ENCODE measurements around the gene C2CD2L.
"Not testable (repeated sequence)": the region's sequence is repeated elsewhere in the genome, so short reads cannot be mapped to it uniquely, and the experiment has no call there.

The C2CD2L gene

GRCh38 chr11:119106564-119107537 is at the start of gene C2CD2L:
C2CD2L (plus strand) TSS chr11:119107344; CDS start chr11:119107742, 398 bp downstream.
- no peaks in the 10 kb centered on the region for H3K27me3 Mint-ChIP-seq
- DNase-seq (ENCODE audit: low spot score in 2 of 2) (peak; percentile 69 to 77), ATAC-seq (ENCODE audit: low read depth) (peak; percentile 89)
- peaks cover 6% of the 10 kb centered on the region for H3K36me3 Mint-ChIP-seq
- peak within 1 kb of the TSS; percentile 81 for H3K27ac Mint-ChIP-seq
- H3K9me3 Mint-ChIP-seq: no peaks in the 10 kb centered on the region
- H3K4me3 Mint-ChIP-seq: peak within 1 kb of the TSS; percentile 85
- H3K4me1 Mint-ChIP-seq: peaks cover 24% of the 10 kb centered on the region

DNA sequence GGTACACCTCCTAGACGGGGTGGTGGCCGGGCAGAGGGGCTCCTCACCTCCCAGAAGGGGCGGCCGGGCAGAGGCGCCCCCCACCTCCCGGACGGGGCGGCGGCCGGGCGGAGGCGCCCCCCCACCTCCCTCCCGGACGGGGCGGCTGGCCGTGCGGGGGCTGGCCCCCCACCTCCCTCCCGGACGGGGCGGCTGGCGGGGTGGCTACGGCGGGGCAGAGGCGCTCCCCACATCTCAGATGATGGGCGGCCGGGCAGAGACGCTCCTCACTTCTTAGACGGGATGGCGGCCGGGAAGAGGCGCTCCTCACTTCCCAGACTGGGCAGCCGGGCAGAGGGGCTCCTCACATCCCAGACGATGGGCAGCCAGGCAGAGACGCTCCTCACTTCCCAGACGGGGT is 48.0 kb upstream of the C2CD2L start:
- not testable (repeated sequence) for H3K36me3 Mint-ChIP-seq; H3K27me3 Mint-ChIP-seq; DNase-seq (ENCODE audit: low spot score in 2 of 2); H3K27ac Mint-ChIP-seq; ATAC-seq (ENCODE audit: low read depth); H3K9me3 Mint-ChIP-seq
- H3K4me1 Mint-ChIP-seq: peaks cover 19% of the 10 kb centered on the region
- H3K4me3 Mint-ChIP-seq: peak overlapping the region; percentile 21

DNA sequence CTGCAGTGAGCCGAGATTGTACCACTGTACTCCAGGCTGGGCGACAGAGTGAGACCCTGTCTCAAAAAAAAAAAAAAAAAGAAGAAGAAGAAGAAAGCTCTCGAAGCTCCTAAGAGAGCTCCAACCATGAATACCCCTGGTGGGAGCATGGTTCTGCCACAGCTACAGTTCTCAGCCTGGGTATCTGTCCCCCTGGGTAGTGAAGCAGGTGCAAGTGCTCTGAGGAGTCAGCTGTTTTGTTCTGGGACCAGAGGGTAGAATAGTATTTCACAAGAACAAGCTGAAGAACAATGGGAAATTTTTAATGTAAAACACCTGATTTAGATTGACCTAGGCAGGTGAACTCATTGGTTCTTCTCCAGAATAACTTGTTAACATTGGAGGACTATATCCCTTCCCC is 45.9 kb upstream of the C2CD2L start:
- no peak overlapping the region for H3K4me3 Mint-ChIP-seq

DNA sequence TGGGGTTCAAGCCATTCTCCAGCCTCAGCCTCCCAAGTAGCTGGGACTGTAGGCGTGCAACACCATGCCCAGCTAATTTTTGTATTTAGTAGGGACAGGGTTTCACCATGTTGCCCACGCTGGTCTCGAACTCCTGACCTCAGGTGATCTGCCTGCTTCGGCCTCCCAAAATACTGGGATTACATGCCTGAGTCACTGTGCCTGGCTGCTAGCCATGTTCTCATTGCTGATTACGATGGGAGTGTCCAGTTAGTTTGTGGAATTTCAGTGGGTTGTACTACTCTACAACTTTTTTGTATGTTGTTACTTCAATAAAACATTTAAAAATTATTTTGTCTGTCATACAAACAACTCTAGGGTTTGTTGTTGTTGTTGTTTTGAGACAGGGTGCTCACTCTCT is 44.4 kb upstream of the C2CD2L start:
- H3K27ac Mint-ChIP-seq: no peak overlapping the region
- H3K4me1 Mint-ChIP-seq: peaks cover 19% of the 10 kb centered on the region
- no peak overlapping the region for H3K4me3 Mint-ChIP-seq
- peaks cover 2% of the 10 kb centered on the region for H3K36me3 Mint-ChIP-seq
- DNase-seq (ENCODE audit: low spot score in 2 of 2) (no peak), ATAC-seq (ENCODE audit: low read depth) (no peak)
- H3K9me3 Mint-ChIP-seq: no peaks in the 10 kb centered on the region
- no peaks in the 10 kb centered on the region for H3K27me3 Mint-ChIP-seq

More for the DNA sequence above, 45.9 kb upstream of the C2CD2L start:
- no peaks in the 10 kb centered on the region for H3K9me3 Mint-ChIP-seq
- no peak for DNase-seq (ENCODE audit: low spot score in 2 of 2)
- peaks cover 2% of the 10 kb centered on the region for H3K36me3 Mint-ChIP-seq
- H3K27ac Mint-ChIP-seq: no peak overlapping the region
- no peaks in the 10 kb centered on the region for H3K27me3 Mint-ChIP-seq
- ATAC-seq (ENCODE audit: low read depth): no peak
- H3K4me1 Mint-ChIP-seq: peaks cover 14% of the 10 kb centered on the region

DNA sequence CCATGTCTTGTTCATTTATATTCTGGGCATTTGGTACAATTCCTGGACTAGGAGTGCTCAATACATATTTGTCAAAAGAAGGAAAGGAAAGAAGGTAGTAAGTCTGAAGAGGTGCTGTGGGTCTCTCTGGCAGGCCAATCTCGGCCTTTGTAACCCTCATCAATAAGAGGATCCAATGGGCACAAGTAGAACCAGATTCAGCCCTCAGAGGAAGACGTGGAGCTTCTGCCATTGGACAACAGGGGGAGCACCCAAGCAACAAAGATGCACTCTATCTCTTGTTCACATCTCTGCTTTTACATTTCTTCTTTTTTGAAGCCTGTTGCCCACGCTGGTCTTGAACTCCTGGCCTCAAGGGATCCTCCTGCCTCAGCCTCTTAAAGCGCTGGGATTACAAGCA is 41.8 kb upstream of the C2CD2L start:
- peaks cover 19% of the 10 kb centered on the region for H3K4me1 Mint-ChIP-seq
- H3K27me3 Mint-ChIP-seq: no peaks in the 10 kb centered on the region
- no peak overlapping the region for H3K4me3 Mint-ChIP-seq
- H3K27ac Mint-ChIP-seq: peak overlapping the region; percentile 72
- peaks cover 5% of the 10 kb centered on the region for H3K36me3 Mint-ChIP-seq
- no peaks in the 10 kb centered on the region for H3K9me3 Mint-ChIP-seq
- peak; percentile 16 for ATAC-seq (ENCODE audit: low read depth)
- DNase-seq (ENCODE audit: low spot score in 2 of 2): peak in 1 of 2 donors; percentile 29

- ATAC-seq (ENCODE audit: low read depth) (peak; percentile 91), DNase-seq (ENCODE audit: low spot score in 2 of 2) (peak; percentile 88 to 92)
- Mint-ChIP-seq H3K36me3 (peaks cover 6% of the 10 kb centered on the region), H3K27me3 (no peaks in the 10 kb centered on the region), H3K27ac (peak within 1 kb of the TSS; percentile 98), H3K4me3 (peak within 1 kb of the TSS; percentile 93), H3K9me3 (no peaks in the 10 kb centered on the region), H3K4me1 (peaks cover 21% of the 10 kb centered on the region)
Observed at GRCh38 chr11:119067371-119068222, 39.5 kb upstream of the C2CD2L start, which contains the start of gene VPS11. VPS11 (plus strand) TSS chr11:119067818; CDS start chr11:119067824, 6 bp downstream.

DNA sequence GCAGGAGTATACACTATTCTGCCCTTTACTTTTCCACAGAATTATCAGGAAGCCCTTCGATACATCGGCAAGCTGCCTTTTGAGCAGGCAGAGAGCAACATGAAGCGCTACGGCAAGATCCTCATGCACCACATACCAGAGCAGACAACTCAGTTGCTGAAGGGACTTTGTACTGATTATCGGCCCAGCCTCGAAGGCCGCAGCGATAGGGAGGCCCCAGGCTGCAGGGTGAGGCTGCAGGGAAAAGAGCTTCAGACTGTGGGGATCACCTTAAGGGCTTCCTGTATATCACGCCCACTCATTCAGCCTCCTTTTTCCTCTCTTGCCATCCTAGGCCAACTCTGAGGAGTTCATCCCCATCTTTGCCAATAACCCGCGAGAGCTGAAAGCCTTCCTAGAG is 29.3 kb upstream of the C2CD2L start:
- DNase-seq (ENCODE audit: low spot score in 2 of 2): no peak
- H3K4me1 Mint-ChIP-seq: peaks cover under 1% of the 10 kb centered on the region
- no peak for ATAC-seq (ENCODE audit: low read depth)
- H3K4me3 Mint-ChIP-seq: no peak overlapping the region
- no peaks in the 10 kb centered on the region for H3K9me3 Mint-ChIP-seq
- peaks cover 33% of the 10 kb centered on the region for H3K36me3 Mint-ChIP-seq
- H3K27ac Mint-ChIP-seq: no peak overlapping the region
- H3K27me3 Mint-ChIP-seq: no peaks in the 10 kb centered on the region

GRCh38 chr11:119078675-119079420 is 28.3 kb upstream of the C2CD2L start:
- Mint-ChIP-seq H3K4me1 (no peaks in the 10 kb centered on the region), H3K27me3 (no peaks in the 10 kb centered on the region), H3K9me3 (no peaks in the 10 kb centered on the region), H3K36me3 (peaks cover 26% of the 10 kb centered on the region), H3K27ac (no peak overlapping the region), H3K4me3 (no peak overlapping the region)
- ATAC-seq (ENCODE audit: low read depth) (no peak), DNase-seq (ENCODE audit: low spot score in 2 of 2) (no peak)

GRCh38 chr11:119081682-119082260 is 25.4 kb upstream of the C2CD2L start:
- H3K9me3 Mint-ChIP-seq: no peaks in the 10 kb centered on the region
- ATAC-seq (ENCODE audit: low read depth): no peak
- no peak for DNase-seq (ENCODE audit: low spot score in 2 of 2)
- H3K36me3 Mint-ChIP-seq: peaks cover 21% of the 10 kb centered on the region
- H3K4me1 Mint-ChIP-seq: peaks cover 12% of the 10 kb centered on the region
- H3K4me3 Mint-ChIP-seq: no peak overlapping the region
- no peak overlapping the region for H3K27ac Mint-ChIP-seq
- no peaks in the 10 kb centered on the region for H3K27me3 Mint-ChIP-seq

DNA sequence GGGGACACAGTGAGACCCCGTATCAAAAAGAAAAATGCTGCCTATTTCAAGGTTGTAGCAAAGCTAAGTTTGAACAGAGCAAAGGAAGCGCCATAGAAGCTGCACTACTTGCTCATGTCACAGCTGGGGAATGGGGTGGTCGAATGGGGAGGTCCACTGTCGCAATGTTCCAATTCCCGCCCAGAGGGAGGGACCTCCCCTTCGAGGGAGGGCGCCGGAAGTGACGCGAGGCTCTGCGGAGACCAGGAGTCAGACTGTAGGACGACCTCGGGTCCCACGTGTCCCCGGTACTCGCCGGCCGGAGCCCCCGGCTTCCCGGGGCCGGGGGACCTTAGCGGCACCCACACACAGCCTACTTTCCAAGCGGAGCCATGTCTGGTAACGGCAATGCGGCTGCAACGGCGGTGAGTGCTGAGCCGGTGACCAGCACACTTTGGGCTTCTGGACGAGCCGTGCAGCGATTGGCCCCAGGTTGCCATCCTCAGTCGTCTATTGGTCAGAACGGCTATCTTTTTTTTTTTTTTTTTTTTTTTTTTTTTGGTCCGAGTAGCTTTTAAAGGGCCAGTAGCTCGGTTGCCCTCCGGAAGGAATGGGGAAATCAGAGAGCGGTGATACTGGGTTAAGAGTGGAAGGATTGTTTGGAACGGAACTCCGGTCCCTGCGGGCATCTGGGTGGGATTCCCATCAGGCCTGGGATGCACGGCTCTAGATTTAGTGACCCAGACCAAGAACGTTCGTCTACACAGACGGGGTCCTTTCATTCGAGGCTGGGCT is 22.3 kb upstream of the C2CD2L start, which contains the start of gene HMBS:
HMBS (plus strand) TSS at position 219 of the 774 bp plus-strand sequence; CDS start at position 372, 153 bp downstream.
- H3K36me3 Mint-ChIP-seq: peaks cover 13% of the 10 kb centered on the region

GRCh38 chr11:119085437-119085847 is 21.7 kb upstream of the C2CD2L start:
- ATAC-seq (ENCODE audit: low read depth) (no peak), DNase-seq (ENCODE audit: low spot score in 2 of 2) (no peak)
- H3K27ac Mint-ChIP-seq: peak overlapping the region; percentile 84
- H3K27me3 Mint-ChIP-seq: no peaks in the 10 kb centered on the region
- peaks cover 19% of the 10 kb centered on the region for H3K4me1 Mint-ChIP-seq
- no peaks in the 10 kb centered on the region for H3K9me3 Mint-ChIP-seq
- H3K4me3 Mint-ChIP-seq: peak overlapping the region; percentile 93
- H3K36me3 Mint-ChIP-seq: peaks cover 12% of the 10 kb centered on the region

More for the DNA sequence above, 22.3 kb upstream of the C2CD2L start, which contains the start of gene HMBS:
- H3K9me3 Mint-ChIP-seq: no peaks in the 10 kb centered on the region
- DNase-seq (ENCODE audit: low spot score in 2 of 2) (peak; percentile 85 to 88), ATAC-seq (ENCODE audit: low read depth) (peak; percentile 95)
- H3K27ac Mint-ChIP-seq: peak within 1 kb of the TSS; percentile 84
- peak within 1 kb of the TSS; percentile 93 for H3K4me3 Mint-ChIP-seq
- no peaks in the 10 kb centered on the region for H3K27me3 Mint-ChIP-seq
- H3K4me1 Mint-ChIP-seq: peaks cover 13% of the 10 kb centered on the region

- Mint-ChIP-seq H3K27ac (no peak overlapping the region), H3K9me3 (no peaks in the 10 kb centered on the region), H3K4me3 (no peak overlapping the region), H3K4me1 (peaks cover 19% of the 10 kb centered on the region), H3K27me3 (no peaks in the 10 kb centered on the region), H3K36me3 (peaks cover 3% of the 10 kb centered on the region)
- ATAC-seq (ENCODE audit: low read depth) (no peak), DNase-seq (ENCODE audit: low spot score in 2 of 2) (no peak)
Observed at GRCh38 chr11:119087123-119087522, 20.0 kb upstream of the C2CD2L start.

Measured in memory B cell (primary cell).